Gastrocnemius medialis (tissue), 4 donors: ENCODE data around the gene LGALS7B. TPM values are rescaled to one million over a fixed set of nuclear protein-coding genes. Genes with fewer than 3 reads are reported as not detected.

Source experiments
- ATAC-seq, 2 donors: fragments of 150-250 bp; one replicate each; pipeline ENCODE4 v1.9.1; 2016
- DNase-seq, 2 donors: peaks; one replicate each; pipeline ENCODE4 v3.0.0-alpha.2; 2019
- H3K27ac ChIP-seq, 4 donors: fragments of 200-600 bp; sonication (generic); 1 replicate in 1 of 4; 2 replicates in 3 of 4; pipeline ENCODE4 v1.5.1; 2016 to 2018; ENCODE audit warnings: mild to moderate bottlenecking in 2 of 4, moderate library complexity in 1 of 4
- H3K27me3 ChIP-seq, 3 donors: fragments of 200-600 bp; sonication (generic) in 2 of 3; 1 replicate in 1 of 3; 2 replicates in 2 of 3; pipeline versions ENCODE4 v1.5.1 to v1.6.0; 2016 to 2019; ENCODE audit warnings: mild to moderate bottlenecking in 1 of 3, moderate library complexity in 1 of 3
- H3K36me3 ChIP-seq, 2 donors: fragments of 200-600 bp; sonication (generic) in 1 of 2; one replicate each; pipeline ENCODE4 v1.5.1; 2017 to 2018
- H3K4me1 ChIP-seq, 2 donors: fragments of 200-600 bp; sonication (generic) in 1 of 2; one replicate each; pipeline ENCODE4 v1.5.1; 2016 to 2017; ENCODE audit warnings: mild to moderate bottlenecking in 2 of 2
- H3K4me3 ChIP-seq, 4 donors: fragments of 200-600 bp; sonication (generic) in 3 of 4; 1 replicate in 1 of 4; 2 replicates in 3 of 4; pipeline ENCODE4 v1.5.1; 2016 to 2019; ENCODE audit warnings: mild to moderate bottlenecking in 2 of 4
- H3K9me3 ChIP-seq, 3 donors: fragments of 200-600 bp; sonication (generic) in 2 of 3; 1 replicate in 1 of 3; 2 replicates in 2 of 3; pipeline ENCODE4 v1.5.1; 2016 to 2019
- POLR2A ChIP-seq, 2 donors: fragments of 450-650 bp; IDR thresholded peaks; one replicate each; pipeline ENCODE4 v1.6.1; 2017; ENCODE audit warnings: antibody characterized with exemption in 2 of 2, mild to moderate bottlenecking in 2 of 2, moderate library complexity in 2 of 2
- in situ Hi-C, 4 donors: fragments of 200-750 bp; cut with MboI; loops; one replicate each; pipeline versions ENCODE4 v1.15.0 to v1.8.0; 2017; ENCODE audit warnings: low sequenced_read_pairs in 4 of 4
- intact Hi-C: fragments of 100-400 bp; cut with DNase I; formaldehyde crosslinking; loops from one replicate; pipeline ENCODE4 v1.15.1; 2023; ENCODE audit warnings: low total_unique reads
- total RNA-seq, 4 donors: library from RNA; depleted of rRNA; stranded (reverse); fragments of >200 nt; gene quantifications; one replicate each; pipeline versions ENCODE4 v1.1.0 to v1.2.3, GENCODE V29; 2016
- TF ChIP-seq, protein P1 (sequence below), 5 experiments: fragments of 450-650 bp in 3 of 5; fragments of 200-600 bp in 2 of 5; sonication (generic) in 2 of 5; IDR thresholded peaks in 4 of 5; conservative IDR thresholded peaks in 1 of 5; 1 replicate in 4 of 5; 2 replicates in 1 of 5; pipeline ENCODE4 v1.5.1; 2016 to 2019; ENCODE audit warnings: antibody characterized with exemption in 5 of 5, mild to moderate bottlenecking in 3 of 5, moderate library complexity in 3 of 5

Gene LGALS7B
- total RNA-seq, 4 donors from 2014 or later: not detected

DNA sequence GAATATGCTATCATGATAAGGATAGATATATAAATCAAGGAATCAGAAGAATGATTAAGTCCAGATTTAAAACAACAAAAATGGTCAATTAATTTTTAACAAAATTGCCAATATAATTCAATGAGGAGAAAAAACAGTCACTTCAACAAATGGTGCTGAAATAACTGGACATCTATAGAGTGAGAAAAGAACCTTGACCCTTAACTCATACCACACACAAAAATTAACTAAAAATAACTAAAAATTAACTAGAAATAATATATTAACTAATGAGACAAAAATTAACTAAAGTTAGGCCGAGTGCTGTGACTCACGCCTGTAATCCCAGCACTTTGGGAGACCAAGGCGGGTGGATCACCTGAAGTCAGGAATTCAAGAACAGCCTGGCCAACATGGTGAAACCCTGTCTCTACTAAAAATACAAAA, 25.2 kb upstream of the LGALS7B start:
- H3K27ac ChIP-seq: no peak overlapping the region
- H3K4me1 ChIP-seq: no peaks in the 10 kb centered on the region
- in situ Hi-C loops (no loop called here), intact Hi-C loops (no loop called here)
- TF ChIP-seq, protein P1, sequence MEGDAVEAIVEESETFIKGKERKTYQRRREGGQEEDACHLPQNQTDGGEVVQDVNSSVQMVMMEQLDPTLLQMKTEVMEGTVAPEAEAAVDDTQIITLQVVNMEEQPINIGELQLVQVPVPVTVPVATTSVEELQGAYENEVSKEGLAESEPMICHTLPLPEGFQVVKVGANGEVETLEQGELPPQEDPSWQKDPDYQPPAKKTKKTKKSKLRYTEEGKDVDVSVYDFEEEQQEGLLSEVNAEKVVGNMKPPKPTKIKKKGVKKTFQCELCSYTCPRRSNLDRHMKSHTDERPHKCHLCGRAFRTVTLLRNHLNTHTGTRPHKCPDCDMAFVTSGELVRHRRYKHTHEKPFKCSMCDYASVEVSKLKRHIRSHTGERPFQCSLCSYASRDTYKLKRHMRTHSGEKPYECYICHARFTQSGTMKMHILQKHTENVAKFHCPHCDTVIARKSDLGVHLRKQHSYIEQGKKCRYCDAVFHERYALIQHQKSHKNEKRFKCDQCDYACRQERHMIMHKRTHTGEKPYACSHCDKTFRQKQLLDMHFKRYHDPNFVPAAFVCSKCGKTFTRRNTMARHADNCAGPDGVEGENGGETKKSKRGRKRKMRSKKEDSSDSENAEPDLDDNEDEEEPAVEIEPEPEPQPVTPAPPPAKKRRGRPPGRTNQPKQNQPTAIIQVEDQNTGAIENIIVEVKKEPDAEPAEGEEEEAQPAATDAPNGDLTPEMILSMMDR (IDR thresholded peaks at IDR 0.05 in 4 of 5, conservative IDR thresholded peaks at IDR 0.05 in 1 of 5): no peak
- no peak for TF ChIP-seq POLR2A (IDR thresholded peaks at IDR 0.05)
- ATAC-seq (no peak), DNase-seq (no peak)
- no peaks in the 10 kb centered on the region for H3K27me3 ChIP-seq
- H3K36me3 ChIP-seq: no peaks in the 10 kb centered on the region
- H3K4me3 ChIP-seq: no peak overlapping the region
- H3K9me3 ChIP-seq: no peaks in the 10 kb centered on the region

DNA sequence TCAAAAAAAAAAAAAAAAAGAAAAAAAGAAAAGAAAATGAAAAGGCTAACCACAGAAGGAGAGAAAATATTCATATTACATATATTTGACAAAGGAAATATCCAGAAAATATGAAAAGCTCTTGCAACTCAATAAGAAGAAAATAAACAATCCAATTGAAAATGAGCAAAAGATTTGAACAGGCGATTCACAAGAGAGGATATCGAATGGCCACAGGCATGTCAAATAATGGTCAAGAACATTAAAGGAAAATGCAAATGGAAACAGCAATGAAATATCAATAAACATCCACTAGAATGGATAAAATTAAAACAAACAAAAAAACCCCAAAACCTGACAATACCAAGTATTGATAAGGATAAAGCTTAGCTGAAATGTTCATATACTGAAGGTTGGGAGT, 23.8 kb upstream of the LGALS7B start:
- no peak for TF ChIP-seq POLR2A (IDR thresholded peaks at IDR 0.05)
- TF ChIP-seq, protein P1 (IDR thresholded peaks at IDR 0.05 in 4 of 5, conservative IDR thresholded peaks at IDR 0.05 in 1 of 5): no peak
- no peak overlapping the region for H3K27ac ChIP-seq
- ATAC-seq (no peak), DNase-seq (no peak)
- no peaks in the 10 kb centered on the region for H3K4me1 ChIP-seq
- peaks cover 0 to 4% (median 0%) of the 10 kb centered on the region in 3 donors for H3K27me3 ChIP-seq
- in situ Hi-C loops (no loop called here), intact Hi-C loops (loop anchor here (5.0 kb wide), 1 partner anchor 107 kb away; no protein-coding TSS in a partner anchor)
- no peaks in the 10 kb centered on the region for H3K9me3 ChIP-seq
- no peak overlapping the region for H3K4me3 ChIP-seq
- H3K36me3 ChIP-seq: no peaks in the 10 kb centered on the region

DNA sequence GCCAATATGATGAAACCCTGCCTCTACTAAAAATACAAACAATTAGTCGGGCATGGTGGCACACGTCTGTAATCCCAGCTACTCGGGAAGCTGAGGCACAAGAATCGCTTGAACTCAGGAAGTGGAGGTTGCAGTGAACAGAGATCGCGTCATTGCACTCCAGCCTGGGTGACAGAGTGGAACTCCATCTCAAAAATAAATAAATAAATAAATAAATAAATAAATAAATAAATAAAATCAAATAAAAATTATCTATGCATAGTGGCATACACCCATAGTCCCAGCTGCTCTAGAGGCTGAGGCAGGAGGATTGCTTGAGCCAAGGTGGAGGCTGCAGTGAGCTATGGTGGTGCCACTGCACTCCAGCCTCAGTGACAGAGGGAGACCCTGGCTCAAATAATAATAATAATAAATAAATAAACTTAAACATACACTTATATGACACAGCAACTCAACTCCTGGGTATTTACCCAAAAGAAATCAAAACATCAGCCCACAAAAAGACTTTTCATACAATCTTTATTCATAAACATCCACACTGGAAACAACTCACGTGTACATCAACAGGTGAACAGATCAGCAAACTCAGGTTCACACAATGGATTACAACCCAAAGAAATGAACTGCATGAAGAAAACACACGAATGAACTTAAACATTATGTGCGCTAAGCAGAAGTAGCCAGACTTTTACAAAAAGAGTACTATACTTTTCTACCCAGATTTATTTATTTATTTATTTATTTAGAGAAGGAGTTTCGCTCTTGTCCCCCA, 22.5 kb upstream of the LGALS7B start:
- peaks cover 0 to 4% (median 0%) of the 10 kb centered on the region in 3 donors for H3K27me3 ChIP-seq
- H3K27ac ChIP-seq: no peak overlapping the region
- DNase-seq (no peak), ATAC-seq (no peak)
- H3K4me1 ChIP-seq: no peaks in the 10 kb centered on the region
- intact Hi-C loops: loop anchor here (5.0 kb wide), 1 partner anchor 106 kb away; no protein-coding TSS in a partner anchor
- TF ChIP-seq, protein P1 (IDR thresholded peaks at IDR 0.05 in 4 of 5, conservative IDR thresholded peaks at IDR 0.05 in 1 of 5): no peak
- TF ChIP-seq POLR2A (IDR thresholded peaks at IDR 0.05): no peak
- H3K4me3 ChIP-seq: no peak overlapping the region
- in situ Hi-C loops: no loop called here
- no peaks in the 10 kb centered on the region for H3K9me3 ChIP-seq
- no peaks in the 10 kb centered on the region for H3K36me3 ChIP-seq

DNA sequence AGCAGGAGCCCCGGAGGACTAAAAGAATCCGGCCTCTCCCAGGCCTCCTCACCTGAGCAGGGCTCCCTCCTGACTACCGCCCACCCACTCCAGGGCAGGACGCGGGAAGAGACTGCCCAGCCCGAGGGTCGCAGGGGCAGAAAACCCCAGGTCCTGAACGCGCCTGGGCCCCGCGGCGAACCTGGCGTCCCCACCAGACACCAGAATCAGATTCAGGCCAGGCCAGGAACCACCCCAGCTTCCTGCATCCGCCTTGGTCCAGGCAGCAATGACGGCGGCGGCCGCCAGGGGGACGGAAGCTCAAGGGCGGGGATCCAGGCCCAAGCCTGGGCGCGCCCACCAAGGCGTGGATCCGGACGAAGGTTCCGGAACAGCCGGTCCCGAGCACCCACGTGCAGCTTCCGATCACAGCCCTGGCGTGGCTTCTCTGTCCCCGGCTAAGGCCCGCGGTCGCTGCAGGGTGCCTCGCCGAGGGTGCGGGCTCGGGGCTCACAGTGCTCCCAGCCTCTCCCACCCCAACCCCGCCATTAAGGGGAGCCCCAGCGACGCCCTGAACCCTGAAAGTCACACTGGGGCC, 19.3 kb upstream of the LGALS7B start:
- Histone ChIP-seq H3K27ac (peak overlapping the region; percentile 9 to 68 (median 64)), H3K27me3 (peaks cover 0 to 4% (median 0%) of the 10 kb centered on the region in 3 donors), H3K4me1 (no peaks in the 10 kb centered on the region), H3K9me3 (no peaks in the 10 kb centered on the region), H3K36me3 (no peaks in the 10 kb centered on the region), H3K4me3 (peak overlapping the region; percentile 18 to 52 (median 40))
- intact Hi-C loops: loop anchor here (2.0 to 5.0 kb wide), 2 partner anchors 103 to 161 kb away; partner anchors contain the start of genes MRPS12 and SARS2
- in situ Hi-C loops: no loop called here
- ATAC-seq: peak; percentile 77 to 80
- peak; percentile 23 to 36 for TF ChIP-seq POLR2A (IDR thresholded peaks at IDR 0.05)
- TF ChIP-seq, protein P1 (IDR thresholded peaks at IDR 0.05 in 4 of 5, conservative IDR thresholded peaks at IDR 0.05 in 1 of 5): peak; percentile 50 to 95 (median 93)
- peak; percentile 64 to 71 for DNase-seq
